GM12878 (cell line): Measurements from ENCODE around the gene GK2.

Experiments
- CREM ChIP-seq: IDR thresholded peaks from 2 replicates; pipeline ENCODE4 v1.6.1; 2014; ENCODE audit warnings: antibody characterized with exemption, low read depth
- TAF1 ChIP-seq: IDR thresholded peaks from 2 replicates; pipeline ENCODE4 v1.6.1; 2011; ENCODE audit warnings: mild to moderate bottlenecking, low read depth, low read length, borderline replicate concordance
- TF ChIP-seq, protein P1 (sequence below), 3 experiments: IDR thresholded peaks in 2 of 3; conservative IDR thresholded peaks in 1 of 3; 2 replicates each; pipeline ENCODE4 v1.5.1; 2011; ENCODE audit warnings: low read depth in 3 of 3, low read length in 3 of 3, mild to moderate bottlenecking in 3 of 3, control low read depth in 2 of 3, moderate library complexity in 2 of 3, inconsistent platforms in 1 of 3, mixed read lengths in 1 of 3; ENCODE audit not compliant: control insufficient read depth in 2 of 3, insufficient read depth in 1 of 3; ENCODE audit errors: extremely low read depth in 1 of 3
- TF ChIP-seq, protein P2 (sequence below): fragments of 450-650 bp; IDR thresholded peaks from 2 replicates; pipeline ENCODE4 v1.6.1; 2017; ENCODE audit warnings: mild to moderate bottlenecking

DNA sequence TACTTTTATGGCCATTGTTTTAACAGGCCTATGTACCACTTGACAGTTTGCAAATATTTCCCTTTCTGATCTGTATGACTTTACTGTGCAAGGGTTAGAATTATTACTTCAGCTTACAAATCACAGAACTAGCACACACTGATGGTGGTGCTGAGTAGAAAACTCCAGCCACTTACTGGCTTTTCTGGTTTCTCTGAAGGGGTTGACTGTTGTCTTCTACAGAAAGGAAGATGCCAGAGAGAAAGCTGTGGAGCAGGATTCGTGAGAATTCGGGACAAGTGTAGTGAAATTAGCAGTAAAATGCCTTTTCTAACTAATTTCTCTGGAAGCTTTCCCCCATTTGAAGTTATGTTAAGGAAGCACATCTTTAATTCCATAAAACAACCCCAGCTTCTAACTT lies 46.6 kb upstream of the GK2 start:
- no peak for TF ChIP-seq CREM
- TF ChIP-seq, protein P1, sequence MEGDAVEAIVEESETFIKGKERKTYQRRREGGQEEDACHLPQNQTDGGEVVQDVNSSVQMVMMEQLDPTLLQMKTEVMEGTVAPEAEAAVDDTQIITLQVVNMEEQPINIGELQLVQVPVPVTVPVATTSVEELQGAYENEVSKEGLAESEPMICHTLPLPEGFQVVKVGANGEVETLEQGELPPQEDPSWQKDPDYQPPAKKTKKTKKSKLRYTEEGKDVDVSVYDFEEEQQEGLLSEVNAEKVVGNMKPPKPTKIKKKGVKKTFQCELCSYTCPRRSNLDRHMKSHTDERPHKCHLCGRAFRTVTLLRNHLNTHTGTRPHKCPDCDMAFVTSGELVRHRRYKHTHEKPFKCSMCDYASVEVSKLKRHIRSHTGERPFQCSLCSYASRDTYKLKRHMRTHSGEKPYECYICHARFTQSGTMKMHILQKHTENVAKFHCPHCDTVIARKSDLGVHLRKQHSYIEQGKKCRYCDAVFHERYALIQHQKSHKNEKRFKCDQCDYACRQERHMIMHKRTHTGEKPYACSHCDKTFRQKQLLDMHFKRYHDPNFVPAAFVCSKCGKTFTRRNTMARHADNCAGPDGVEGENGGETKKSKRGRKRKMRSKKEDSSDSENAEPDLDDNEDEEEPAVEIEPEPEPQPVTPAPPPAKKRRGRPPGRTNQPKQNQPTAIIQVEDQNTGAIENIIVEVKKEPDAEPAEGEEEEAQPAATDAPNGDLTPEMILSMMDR (IDR thresholded peaks at IDR 0.05 in 2 of 3, conservative IDR thresholded peaks at IDR 0.05 in 1 of 3; ENCODE audit: control insufficient read depth in 2 of 3, extremely low read depth in 1 of 3, insufficient read depth in 1 of 3, low read depth in 3 of 3, low read length in 3 of 3), result no peak
- TF ChIP-seq TAF1, result no peak
- TF ChIP-seq, protein P2, sequence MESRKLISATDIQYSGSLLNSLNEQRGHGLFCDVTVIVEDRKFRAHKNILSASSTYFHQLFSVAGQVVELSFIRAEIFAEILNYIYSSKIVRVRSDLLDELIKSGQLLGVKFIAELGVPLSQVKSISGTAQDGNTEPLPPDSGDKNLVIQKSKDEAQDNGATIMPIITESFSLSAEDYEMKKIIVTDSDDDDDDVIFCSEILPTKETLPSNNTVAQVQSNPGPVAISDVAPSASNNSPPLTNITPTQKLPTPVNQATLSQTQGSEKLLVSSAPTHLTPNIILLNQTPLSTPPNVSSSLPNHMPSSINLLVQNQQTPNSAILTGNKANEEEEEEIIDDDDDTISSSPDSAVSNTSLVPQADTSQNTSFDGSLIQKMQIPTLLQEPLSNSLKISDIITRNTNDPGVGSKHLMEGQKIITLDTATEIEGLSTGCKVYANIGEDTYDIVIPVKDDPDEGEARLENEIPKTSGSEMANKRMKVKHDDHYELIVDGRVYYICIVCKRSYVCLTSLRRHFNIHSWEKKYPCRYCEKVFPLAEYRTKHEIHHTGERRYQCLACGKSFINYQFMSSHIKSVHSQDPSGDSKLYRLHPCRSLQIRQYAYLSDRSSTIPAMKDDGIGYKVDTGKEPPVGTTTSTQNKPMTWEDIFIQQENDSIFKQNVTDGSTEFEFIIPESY, result no peak
